Endothelial cell of umbilical vein (primary cell): Measurements from ENCODE around the gene PIK3AP1. TPM values are rescaled to one million over a fixed set of nuclear protein-coding genes. Genes with fewer than 3 reads are reported as not detected.

ENCODE experiments used
- BruUV-seq: library from RNA; stranded (reverse); fragments of 400-500 nt; replicated peaks from 2 replicates; lab custom pipeline; 2021; lab: Mats Ljungman, UMichigan
- CTCF ChIA-PET: fragments of 300-600, 350-600 bp; sonication (Branson Sonifier 250); formaldehyde crosslinking; loops from one replicate; lab custom pipeline; 2021; ENCODE audit warnings: antibody characterized with exemption, inconsistent platforms; lab: Charles Lee
- POLR2A ChIA-PET: fragments of 300-600, 350-600 bp; sonication (Branson Sonifier 250); formaldehyde crosslinking; loops from one replicate; lab custom pipeline; 2021; ENCODE audit warnings: antibody characterized with exemption, inconsistent platforms; lab: Charles Lee
- DNase-seq: peaks from one replicate; pipeline ENCODE4 v3.0.0-alpha.2; 2011; ENCODE audit warnings: low read depth, low spot score
- FAIRE-seq: peaks from 2 replicates; lab custom pipeline; 2011; peaks lifted over from hg19 to GRCh38; lab: Jason Lieb, UNC
- H2AFZ ChIP-seq: 2 replicates; pipeline ENCODE4 v1.6.0; 2012; ENCODE audit warnings: low read depth, low read length, control low read depth, inconsistent platforms
- H3K27ac ChIP-seq: 2 replicates; pipeline ENCODE4 v1.5.1; 2011; ENCODE audit warnings: low read depth, mild to moderate bottlenecking, control low read depth, low read length, moderate library complexity; ENCODE audit not compliant: insufficient read depth
- H3K27me3 ChIP-seq, 2 experiments: 2 replicates each; pipeline versions ENCODE4 v1.6.0 to v1.6.1; 2011; ENCODE audit warnings: low read length in 2 of 2, mixed read lengths in 1 of 2; ENCODE audit not compliant: control insufficient read depth in 2 of 2, insufficient read depth in 2 of 2
- H3K36me3 ChIP-seq, 2 experiments: 2 replicates in 1 of 2; 3 replicates in 1 of 2; pipeline ENCODE4 v1.5.1; 2011; ENCODE audit warnings: low read length in 2 of 2, mild to moderate bottlenecking in 1 of 2, moderate library complexity in 1 of 2; ENCODE audit not compliant: control insufficient read depth in 2 of 2, insufficient read depth in 2 of 2; ENCODE audit errors: extremely low read depth in 1 of 2
- H3K4me1 ChIP-seq: 3 replicates; pipeline ENCODE4 v1.5.1; 2011; ENCODE audit warnings: mild to moderate bottlenecking, low read length; ENCODE audit not compliant: control insufficient read depth, insufficient read depth; ENCODE audit errors: extremely low read depth
- H3K4me2 ChIP-seq: 2 replicates; pipeline ENCODE4 v1.6.1; 2011; ENCODE audit warnings: low read length, control low read depth, mixed read lengths; ENCODE audit not compliant: insufficient read depth
- H3K4me3 ChIP-seq, 3 experiments: fragments of 200-600 bp in 1 of 3; sonication (generic), shearing (Covaris generic) in 1 of 3; replicated peaks in 1 of 3; 2 replicates each; pipeline ENCODE4 v1.5.1; 2011 to 2016; ENCODE audit warnings: control low read depth in 3 of 3, low read length in 3 of 3, mild to moderate bottlenecking in 2 of 3, inconsistent platforms in 1 of 3, low read depth in 1 of 3, moderate library complexity in 1 of 3; ENCODE audit not compliant: insufficient read depth in 1 of 3
- H3K79me2 ChIP-seq: 2 replicates; pipeline ENCODE4 v1.6.0; 2012; ENCODE audit warnings: low read length, inconsistent platforms; ENCODE audit not compliant: control insufficient read depth, insufficient read depth
- H3K9ac ChIP-seq: replicated peaks from 2 replicates; pipeline ENCODE3; 2011; ENCODE audit warnings: low read length, control low read depth; ENCODE audit not compliant: insufficient read depth; ENCODE audit errors: extremely low read depth
- H3K9me1 ChIP-seq: replicated peaks from 3 replicates; pipeline ENCODE4 v1.6.0; 2011; ENCODE audit warnings: mild to moderate bottlenecking, low read length; ENCODE audit not compliant: control insufficient read depth, insufficient read depth; ENCODE audit errors: extremely low read depth
- H3K9me3 ChIP-seq: replicated peaks from 2 replicates; pipeline ENCODE4 v1.5.1; 2012; ENCODE audit warnings: low read length, inconsistent platforms; ENCODE audit not compliant: control insufficient read depth, insufficient read depth
- H4K20me1 ChIP-seq: replicated peaks from 2 replicates; pipeline ENCODE3; 2011; ENCODE audit warnings: mild to moderate bottlenecking, low read length; ENCODE audit not compliant: control insufficient read depth, insufficient read depth; ENCODE audit errors: extremely low read depth
- EZH2 ChIP-seq: IDR thresholded peaks from 2 replicates; pipeline ENCODE4 v1.6.1; 2012; ENCODE audit warnings: borderline replicate concordance, low read depth, mild to moderate bottlenecking, moderate library complexity, low read length, inconsistent platforms; ENCODE audit not compliant: severe bottlenecking
- FOS ChIP-seq: IDR thresholded peaks from 2 replicates; pipeline ENCODE4 v1.6.1; 2011; ENCODE audit warnings: mild to moderate bottlenecking, low read length, moderate library complexity, borderline replicate concordance; ENCODE audit not compliant: insufficient read depth
- GATA2 ChIP-seq: IDR thresholded peaks from 2 replicates; pipeline ENCODE4 v1.7.0; 2011; ENCODE audit warnings: low read depth, mild to moderate bottlenecking, moderate library complexity, mixed read lengths, low read length; ENCODE audit not compliant: insufficient read length, insufficient read depth
- JUN ChIP-seq: IDR thresholded peaks from 2 replicates; pipeline ENCODE4 v1.6.1; 2011; ENCODE audit warnings: borderline replicate concordance, low read depth; ENCODE audit not compliant: insufficient read length, insufficient read depth
- MYC ChIP-seq: IDR thresholded peaks from one replicate; pipeline ENCODE4 v1.6.1; 2011; ENCODE audit warnings: mild to moderate bottlenecking, low read depth, low read length
- POLR2A ChIP-seq: IDR thresholded peaks from 2 replicates; pipeline ENCODE4 v1.6.1; 2012; ENCODE audit warnings: low read depth, mild to moderate bottlenecking, control low read depth, low read length
- POLR2AphosphoS5 ChIP-seq: IDR thresholded peaks from 2 replicates; pipeline ENCODE4 v1.6.1; 2012; ENCODE audit warnings: low read depth, mild to moderate bottlenecking, control low read depth, low read length, moderate library complexity; ENCODE audit not compliant: insufficient read depth
- dilution Hi-C: fragments of 300-500 bp; cut with MboI; formaldehyde crosslinking; loops from one replicate; pipeline ENCODE4 v1.15.0; 2019; ENCODE audit warnings: low sequenced_read_pairs; ENCODE audit not compliant: extremely low pct_ligation_motif_present
- intact Hi-C: fragments of 100-400 bp; cut with micrococcal nuclease; formaldehyde crosslinking; loops from one replicate; pipeline ENCODE4 v1.10.0; 2022
- polyA plus RNA-seq, 4 experiments: library from polyadenylated mRNA; depleted of rRNA in 3 of 4; stranded (reverse) in 3 of 4; unstranded in 1 of 4; fragments of >200 nt; gene quantifications; 2 replicates each; pipeline versions ENCODE4 v1.2.1 to v1.2.3, GENCODE V29; 2011 to 2012; ENCODE audit warnings: missing spikeins in 1 of 4
- total RNA-seq: library from RNA; stranded (reverse); gene quantifications from 2 replicates; pipeline ENCODE4 v1.2.3, GENCODE V29; 2021
- TF ChIP-seq, protein P1 (sequence below): IDR thresholded peaks from 2 replicates; pipeline ENCODE4 v1.6.1; 2011; ENCODE audit not compliant: insufficient read depth, insufficient read length
- TF ChIP-seq, protein P2 (sequence below), 2 donors: IDR thresholded peaks; 1 replicate in 1 of 2; 2 replicates in 1 of 2; pipeline ENCODE4 v1.5.1; 2011; ENCODE audit warnings: low read length in 2 of 2, mild to moderate bottlenecking in 2 of 2, moderate library complexity in 2 of 2, control low read depth in 1 of 2, inconsistent platforms in 1 of 2, low read depth in 1 of 2; ENCODE audit not compliant: insufficient read depth in 1 of 2; ENCODE audit errors: extremely low read depth in 1 of 2

Gene PIK3AP1
- total and polyA plus RNA-seq, 2 donors (not counting 3 experiments of a cell fraction or from before 2014, with no cell fraction given) = 0.04 TPM; not detected in 1

DNA sequence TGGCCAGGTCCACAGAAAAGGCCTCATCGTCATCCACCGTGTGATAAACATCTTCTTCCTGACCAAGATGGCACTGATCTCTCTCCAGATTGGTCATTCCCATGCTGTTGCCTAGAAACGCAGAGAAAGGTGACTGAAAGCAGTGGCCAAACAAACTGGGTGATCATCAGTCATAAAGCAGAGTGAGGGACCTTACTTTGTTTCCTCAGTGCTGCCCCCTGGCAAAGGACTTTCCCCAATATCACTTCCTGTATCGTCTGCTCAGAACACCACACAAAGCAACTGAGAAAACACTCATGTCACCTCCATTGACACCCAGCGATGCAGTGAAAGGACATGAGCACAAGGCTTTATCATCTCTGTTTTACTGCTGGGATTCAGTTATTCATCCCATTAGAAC is 93.5 kb downstream of the PIK3AP1 start:
- intact Hi-C loops = no loop called here
- ChIA-PET POLR2A (no interaction called here), CTCF (no interaction called here)
- Histone ChIP-seq H3K9me3 (no peaks in the 10 kb centered on the region), H3K4me3 (no peak overlapping the region), H3K79me2 (no peaks in the 10 kb centered on the region), H3K9ac (no peak overlapping the region), H4K20me1 (no peaks in the 10 kb centered on the region), H3K36me3 (no peaks in the 10 kb centered on the region), H3K27ac (no peak overlapping the region), H2AFZ (no peak overlapping the region), H3K27me3 (no peaks in the 10 kb centered on the region), H3K9me1 (no peaks in the 10 kb centered on the region), H3K4me1 (no peaks in the 10 kb centered on the region), H3K4me2 (no peak overlapping the region)
- no peak for TF ChIP-seq EZH2
- no peak for TF ChIP-seq GATA2
- TF ChIP-seq JUN = no peak
- dilution Hi-C loops = no loop called here
- DNase-seq (no peak), FAIRE-seq (no peak)
- BruUV-seq = no TSS peak

DNA sequence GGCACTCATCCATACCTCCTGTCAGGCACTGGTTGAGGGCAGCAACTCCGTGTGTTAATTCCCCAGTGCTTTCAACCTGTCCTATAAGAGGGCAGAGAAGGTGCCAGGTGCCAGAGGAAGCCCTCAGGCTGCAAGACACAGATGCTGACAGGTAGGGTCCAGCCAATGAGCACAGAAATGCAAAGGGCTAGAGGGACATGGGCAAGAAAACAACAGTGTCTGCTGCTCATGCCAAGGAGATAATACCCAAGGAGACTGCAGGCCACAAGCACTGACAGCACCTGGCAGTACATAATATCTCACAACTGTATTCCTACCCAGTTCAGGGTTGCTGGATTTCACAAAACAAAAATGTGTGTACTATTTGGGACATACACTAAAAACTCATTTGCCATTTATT is 95.1 kb downstream of the PIK3AP1 start:
- Histone ChIP-seq H3K9ac (no peak overlapping the region), H3K79me2 (no peaks in the 10 kb centered on the region), H3K27ac (no peak overlapping the region), H3K36me3 (no peaks in the 10 kb centered on the region), H4K20me1 (no peaks in the 10 kb centered on the region), H3K9me1 (no peaks in the 10 kb centered on the region), H3K4me1 (no peaks in the 10 kb centered on the region), H3K27me3 (no peaks in the 10 kb centered on the region), H3K4me2 (no peak overlapping the region), H2AFZ (no peak overlapping the region), H3K4me3 (no peak overlapping the region), H3K9me3 (no peaks in the 10 kb centered on the region)
- ChIA-PET POLR2A (no interaction called here), CTCF (interaction anchor here (1.0 kb wide), 1 partner anchor 16 kb away, joined by 3 read pairs; no protein-coding TSS in a partner anchor)
- no peak for TF ChIP-seq POLR2A
- no peak for TF ChIP-seq MYC
- no peak for TF ChIP-seq JUN
- TF ChIP-seq EZH2 = no peak
- no peak for TF ChIP-seq GATA2
- TF ChIP-seq POLR2AphosphoS5 = no peak
- TF ChIP-seq, protein P1, sequence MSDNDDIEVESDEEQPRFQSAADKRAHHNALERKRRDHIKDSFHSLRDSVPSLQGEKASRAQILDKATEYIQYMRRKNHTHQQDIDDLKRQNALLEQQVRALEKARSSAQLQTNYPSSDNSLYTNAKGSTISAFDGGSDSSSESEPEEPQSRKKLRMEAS = no peak
- TF ChIP-seq, protein P2, sequence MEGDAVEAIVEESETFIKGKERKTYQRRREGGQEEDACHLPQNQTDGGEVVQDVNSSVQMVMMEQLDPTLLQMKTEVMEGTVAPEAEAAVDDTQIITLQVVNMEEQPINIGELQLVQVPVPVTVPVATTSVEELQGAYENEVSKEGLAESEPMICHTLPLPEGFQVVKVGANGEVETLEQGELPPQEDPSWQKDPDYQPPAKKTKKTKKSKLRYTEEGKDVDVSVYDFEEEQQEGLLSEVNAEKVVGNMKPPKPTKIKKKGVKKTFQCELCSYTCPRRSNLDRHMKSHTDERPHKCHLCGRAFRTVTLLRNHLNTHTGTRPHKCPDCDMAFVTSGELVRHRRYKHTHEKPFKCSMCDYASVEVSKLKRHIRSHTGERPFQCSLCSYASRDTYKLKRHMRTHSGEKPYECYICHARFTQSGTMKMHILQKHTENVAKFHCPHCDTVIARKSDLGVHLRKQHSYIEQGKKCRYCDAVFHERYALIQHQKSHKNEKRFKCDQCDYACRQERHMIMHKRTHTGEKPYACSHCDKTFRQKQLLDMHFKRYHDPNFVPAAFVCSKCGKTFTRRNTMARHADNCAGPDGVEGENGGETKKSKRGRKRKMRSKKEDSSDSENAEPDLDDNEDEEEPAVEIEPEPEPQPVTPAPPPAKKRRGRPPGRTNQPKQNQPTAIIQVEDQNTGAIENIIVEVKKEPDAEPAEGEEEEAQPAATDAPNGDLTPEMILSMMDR (IDR thresholded peaks at IDR 0.05; ENCODE audit: extremely low read depth in 1 of 2, insufficient read depth in 1 of 2, low read depth in 1 of 2, low read length in 2 of 2) = no peak
- no peak for TF ChIP-seq FOS
- DNase-seq (no peak), FAIRE-seq (no peak)
- intact Hi-C loops (no loop called here), dilution Hi-C loops (no loop called here)
- no TSS peak for BruUV-seq
